Measurements from ENCODE around the gene LAMA5.

LAMA5 gene

GRCh38 chr20:62347151-62347404, 20.0 kb downstream of the LAMA5 start:
- TF ChIP-seq SIN3A (IDR thresholded peaks at IDR 0.05; ENCODE audit: borderline replicate concordance, insufficient read depth, low read length) (no peak), TAF1 (IDR thresholded peaks at IDR 0.05; ENCODE audit: borderline replicate concordance, insufficient read depth, low read length) (no peak), FOXP2 (optimal IDR thresholded peaks at IDR 0.05; ENCODE audit: borderline replicate concordance, extremely low read depth, extremely low read length, insufficient read depth) (no peak), POLR2AphosphoS5 (IDR thresholded peaks at IDR 0.05; ENCODE audit: low read depth, low read length) (no peak)
- TF ChIP-seq, protein P1, sequence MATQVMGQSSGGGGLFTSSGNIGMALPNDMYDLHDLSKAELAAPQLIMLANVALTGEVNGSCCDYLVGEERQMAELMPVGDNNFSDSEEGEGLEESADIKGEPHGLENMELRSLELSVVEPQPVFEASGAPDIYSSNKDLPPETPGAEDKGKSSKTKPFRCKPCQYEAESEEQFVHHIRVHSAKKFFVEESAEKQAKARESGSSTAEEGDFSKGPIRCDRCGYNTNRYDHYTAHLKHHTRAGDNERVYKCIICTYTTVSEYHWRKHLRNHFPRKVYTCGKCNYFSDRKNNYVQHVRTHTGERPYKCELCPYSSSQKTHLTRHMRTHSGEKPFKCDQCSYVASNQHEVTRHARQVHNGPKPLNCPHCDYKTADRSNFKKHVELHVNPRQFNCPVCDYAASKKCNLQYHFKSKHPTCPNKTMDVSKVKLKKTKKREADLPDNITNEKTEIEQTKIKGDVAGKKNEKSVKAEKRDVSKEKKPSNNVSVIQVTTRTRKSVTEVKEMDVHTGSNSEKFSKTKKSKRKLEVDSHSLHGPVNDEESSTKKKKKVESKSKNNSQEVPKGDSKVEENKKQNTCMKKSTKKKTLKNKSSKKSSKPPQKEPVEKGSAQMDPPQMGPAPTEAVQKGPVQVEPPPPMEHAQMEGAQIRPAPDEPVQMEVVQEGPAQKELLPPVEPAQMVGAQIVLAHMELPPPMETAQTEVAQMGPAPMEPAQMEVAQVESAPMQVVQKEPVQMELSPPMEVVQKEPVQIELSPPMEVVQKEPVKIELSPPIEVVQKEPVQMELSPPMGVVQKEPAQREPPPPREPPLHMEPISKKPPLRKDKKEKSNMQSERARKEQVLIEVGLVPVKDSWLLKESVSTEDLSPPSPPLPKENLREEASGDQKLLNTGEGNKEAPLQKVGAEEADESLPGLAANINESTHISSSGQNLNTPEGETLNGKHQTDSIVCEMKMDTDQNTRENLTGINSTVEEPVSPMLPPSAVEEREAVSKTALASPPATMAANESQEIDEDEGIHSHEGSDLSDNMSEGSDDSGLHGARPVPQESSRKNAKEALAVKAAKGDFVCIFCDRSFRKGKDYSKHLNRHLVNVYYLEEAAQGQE (IDR thresholded peaks at IDR 0.05; ENCODE audit: insufficient read depth in 1 of 2, low read depth in 2 of 2, low read length in 2 of 2) = no peak

GRCh38 chr20:62346398-62347150, 20.5 kb downstream of the LAMA5 start:
- TF ChIP-seq, protein P1 (IDR thresholded peaks at IDR 0.05; ENCODE audit: insufficient read depth in 1 of 2, low read depth in 2 of 2, low read length in 2 of 2) = no peak
- TF ChIP-seq FOXP2 (optimal IDR thresholded peaks at IDR 0.05; ENCODE audit: borderline replicate concordance, extremely low read depth, extremely low read length, insufficient read depth) (no peak), POLR2AphosphoS5 (IDR thresholded peaks at IDR 0.05; ENCODE audit: low read depth, low read length) (no peak), SIN3A (IDR thresholded peaks at IDR 0.05; ENCODE audit: borderline replicate concordance, insufficient read depth, low read length) (no peak), TAF1 (IDR thresholded peaks at IDR 0.05; ENCODE audit: borderline replicate concordance, insufficient read depth, low read length) (no peak)

- no peak for TF ChIP-seq FOXP2 (optimal IDR thresholded peaks at IDR 0.05; ENCODE audit: borderline replicate concordance, extremely low read depth, extremely low read length, insufficient read depth)
- TF ChIP-seq SIN3A (IDR thresholded peaks at IDR 0.05; ENCODE audit: borderline replicate concordance, insufficient read depth, low read length) = no peak
- TF ChIP-seq POLR2AphosphoS5 (IDR thresholded peaks at IDR 0.05; ENCODE audit: low read depth, low read length) = no peak
- no peak for TF ChIP-seq TAF1 (IDR thresholded peaks at IDR 0.05; ENCODE audit: borderline replicate concordance, insufficient read depth, low read length)
- TF ChIP-seq, protein P1 (IDR thresholded peaks at IDR 0.05; ENCODE audit: insufficient read depth in 1 of 2, low read depth in 2 of 2, low read length in 2 of 2) = no peak
Observed at GRCh38 chr20:62345681-62346370, 21.3 kb downstream of the LAMA5 start.

GRCh38 chr20:62344782-62345181, 22.3 kb downstream of the LAMA5 start:
- TF ChIP-seq POLR2AphosphoS5 (IDR thresholded peaks at IDR 0.05; ENCODE audit: low read depth, low read length) (no peak), FOXP2 (optimal IDR thresholded peaks at IDR 0.05; ENCODE audit: borderline replicate concordance, extremely low read depth, extremely low read length, insufficient read depth) (no peak), SIN3A (IDR thresholded peaks at IDR 0.05; ENCODE audit: borderline replicate concordance, insufficient read depth, low read length) (no peak), TAF1 (IDR thresholded peaks at IDR 0.05; ENCODE audit: borderline replicate concordance, insufficient read depth, low read length) (no peak)
- TF ChIP-seq, protein P1 (IDR thresholded peaks at IDR 0.05; ENCODE audit: insufficient read depth in 1 of 2, low read depth in 2 of 2, low read length in 2 of 2) = no peak

Data from PFSK-1 (cell line).